HG03064 (cell line): Measurements from ENCODE around the gene DEGS1.

ENCODE experiments used
- ATAC-seq: cut with Tn5 transposase; IDR thresholded peaks from one replicate; pipeline ENCODE4 v1.9.1; 2021; ENCODE audit warnings: low read depth; ENCODE audit not compliant: unreplicated experiment

Gene DEGS1

GRCh38 chr1:224212618-224213061, 29.6 kb downstream of the DEGS1 start:
- ATAC-seq, result no peak

- ATAC-seq, result no peak
Measured at GRCh38 chr1:224213438-224214119, 30.5 kb downstream of the DEGS1 start.

- no peak for ATAC-seq
Measured at GRCh38 chr1:224216382-224216781, 33.3 kb downstream of the DEGS1 start.

DNA sequence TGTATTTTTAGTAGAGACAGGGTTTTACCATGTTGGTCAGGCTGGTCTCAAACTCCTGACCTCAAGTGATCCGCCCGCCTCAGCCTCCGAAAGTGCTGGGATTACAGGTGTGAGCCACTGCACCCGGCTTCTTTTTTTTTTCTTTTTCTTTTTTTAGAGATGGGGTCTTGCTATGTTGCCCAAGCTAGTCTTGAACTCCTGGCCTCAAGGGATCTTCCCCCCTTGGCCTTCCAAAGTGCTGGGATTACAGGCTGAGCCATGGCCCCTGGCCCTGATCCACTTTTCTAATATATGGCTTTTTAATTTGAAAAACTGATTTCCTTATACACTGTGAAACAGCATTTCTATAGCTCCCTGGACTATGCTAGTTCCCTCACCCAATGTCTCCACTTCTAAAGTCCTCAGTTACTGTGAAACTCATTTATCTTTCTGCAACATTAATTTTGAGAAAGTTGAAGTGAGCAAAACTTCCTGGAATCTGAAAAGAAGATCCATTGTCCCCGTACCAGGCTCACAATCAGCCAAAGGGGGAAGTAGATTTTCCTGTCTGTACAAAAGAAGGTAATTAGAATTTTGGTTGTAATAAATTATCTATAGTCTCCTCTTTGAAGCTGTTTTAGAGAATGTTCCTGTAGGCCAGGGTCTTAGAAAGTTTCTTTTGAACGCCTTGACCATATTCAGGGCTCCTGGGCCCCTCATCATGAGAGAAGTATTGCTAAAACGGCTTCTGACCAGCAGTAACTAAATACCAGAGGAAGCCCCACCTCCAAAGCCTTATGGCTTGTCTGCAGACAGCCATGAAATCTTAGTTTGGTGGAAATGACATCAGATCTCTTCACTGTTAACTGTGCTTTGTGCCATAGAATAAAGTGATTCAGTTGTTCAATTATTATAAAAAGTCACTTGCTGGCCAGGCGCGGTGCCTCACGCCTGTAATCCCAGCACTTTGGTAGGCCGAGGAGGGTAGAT, 34.9 kb downstream of the DEGS1 start:
- no peak for ATAC-seq

DNA sequence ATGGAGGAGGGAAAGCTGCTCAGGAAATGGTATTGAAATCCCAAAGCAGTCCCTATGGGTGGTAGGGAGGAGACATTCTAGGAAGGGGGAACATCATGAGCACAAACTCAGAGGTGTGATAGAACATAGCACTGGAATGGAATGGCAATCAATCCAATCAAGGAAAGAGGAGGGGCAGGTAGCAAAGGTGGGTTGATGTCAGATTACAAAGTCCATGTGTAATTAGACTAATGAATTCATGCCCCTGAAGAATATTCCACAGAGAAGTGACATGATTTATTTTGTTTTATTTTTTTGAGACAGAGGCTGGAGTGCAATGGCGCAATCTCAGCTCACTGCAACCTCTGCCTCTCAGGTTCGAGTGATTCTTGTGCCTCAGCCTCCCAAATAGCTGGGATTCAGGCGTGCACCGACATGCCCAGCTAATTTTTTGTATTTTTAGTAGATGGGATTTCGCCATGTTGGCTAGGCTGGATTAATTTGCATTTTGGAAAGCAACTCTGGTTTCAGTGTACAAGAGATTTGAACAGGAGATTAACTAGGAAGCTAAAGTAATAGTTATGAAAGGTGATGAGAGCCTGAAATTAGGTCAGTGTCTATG, 36.1 kb downstream of the DEGS1 start:
- no peak for ATAC-seq

DNA sequence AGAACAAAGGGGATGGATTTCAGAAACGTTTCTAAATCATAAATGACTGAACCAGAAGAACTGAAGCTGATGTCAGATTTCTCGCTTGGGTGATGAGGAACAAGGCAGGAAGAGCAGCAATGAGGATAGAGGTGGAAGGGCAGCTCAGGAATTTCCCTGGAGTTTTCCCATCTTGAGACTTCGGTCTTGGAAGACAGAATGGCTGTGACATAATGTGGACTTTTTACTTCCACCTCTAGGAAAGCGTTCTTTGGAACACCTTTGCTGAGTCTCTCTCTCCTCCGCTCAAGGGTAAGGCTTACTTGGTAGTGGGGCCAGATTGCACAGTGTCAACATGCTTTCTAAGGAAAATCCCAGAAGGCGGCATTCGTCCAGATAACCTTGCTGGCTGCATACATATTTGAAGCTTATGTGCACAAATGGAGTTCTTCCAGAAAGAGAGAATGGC, 36.6 kb downstream of the DEGS1 start:
- ATAC-seq, result no peak

DNA sequence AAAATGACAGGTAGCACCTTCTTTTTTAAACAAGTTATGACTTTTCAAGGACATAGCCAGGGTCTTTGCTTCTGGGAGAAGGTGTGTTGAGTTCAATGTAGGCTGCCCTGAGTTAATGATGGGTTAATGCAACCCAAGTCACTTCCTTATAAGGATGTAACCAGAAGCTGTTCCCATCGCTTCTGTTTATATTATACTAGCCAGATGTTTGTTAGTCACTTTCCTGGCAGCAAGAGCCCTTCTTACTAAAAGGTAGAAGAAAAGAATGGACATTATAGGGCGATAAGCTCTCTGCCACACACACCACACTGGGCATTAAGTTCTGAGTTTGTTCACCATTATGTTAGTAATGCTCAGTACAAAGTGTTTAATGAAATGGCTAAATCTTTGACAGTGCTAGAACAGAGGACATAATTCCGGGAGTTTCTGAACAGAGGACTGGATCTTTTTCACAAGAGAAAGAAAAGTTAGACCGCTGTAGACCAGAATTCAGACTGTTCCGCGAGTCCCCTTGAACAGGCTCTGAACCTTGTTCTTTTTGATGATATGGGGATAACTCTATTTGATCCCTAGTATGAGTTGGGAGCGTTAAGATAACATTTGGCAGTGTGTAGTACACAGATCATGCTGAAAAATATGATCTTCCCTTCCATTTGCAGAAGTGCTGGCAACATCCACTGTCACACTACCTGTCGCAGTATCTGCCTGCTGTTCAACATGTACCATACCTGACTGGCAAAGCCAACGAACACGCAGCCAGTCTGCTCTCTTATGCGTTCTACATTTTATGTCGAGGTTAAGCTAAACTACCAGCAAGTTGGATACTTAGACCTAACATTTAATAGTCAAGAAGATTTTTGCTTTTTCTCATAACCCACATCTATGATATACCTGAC, 41.0 kb downstream of the DEGS1 start:
- ATAC-seq, result no peak

- ATAC-seq, result no peak
Measured at GRCh38 chr1:224226849-224227502, 43.9 kb downstream of the DEGS1 start.

DNA sequence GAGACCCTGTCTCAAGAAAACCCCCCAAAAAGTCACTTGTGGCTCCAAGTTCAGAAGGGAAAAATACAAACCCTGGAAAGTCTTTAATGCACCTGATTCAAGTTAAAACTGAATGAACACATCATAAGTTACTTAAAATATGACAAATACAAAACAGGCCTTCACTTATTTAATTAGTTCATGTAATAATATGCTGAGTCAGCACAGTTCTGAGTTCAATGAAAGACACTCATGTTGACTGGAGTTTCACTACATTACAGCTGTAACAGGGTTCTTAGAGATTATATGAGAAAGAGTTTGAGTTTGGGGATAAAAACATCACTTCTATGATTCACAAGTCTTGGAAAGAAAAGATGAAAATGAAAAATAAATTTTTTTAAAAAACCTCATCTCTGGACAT, 51.0 kb downstream of the DEGS1 start:
- no peak for ATAC-seq

- ATAC-seq, result no peak
Measured at GRCh38 chr1:224235813-224236493, 52.9 kb downstream of the DEGS1 start.

GRCh38 chr1:224237119-224237881, 54.3 kb downstream of the DEGS1 start:
- no peak for ATAC-seq

- no peak for ATAC-seq
Measured at GRCh38 chr1:224238212-224238611, 55.2 kb downstream of the DEGS1 start.

GRCh38 chr1:224238756-224239155, 55.7 kb downstream of the DEGS1 start:
- no peak for ATAC-seq
